Measurements from ENCODE around the gene DCLK3.

DCLK3 gene

DNA sequence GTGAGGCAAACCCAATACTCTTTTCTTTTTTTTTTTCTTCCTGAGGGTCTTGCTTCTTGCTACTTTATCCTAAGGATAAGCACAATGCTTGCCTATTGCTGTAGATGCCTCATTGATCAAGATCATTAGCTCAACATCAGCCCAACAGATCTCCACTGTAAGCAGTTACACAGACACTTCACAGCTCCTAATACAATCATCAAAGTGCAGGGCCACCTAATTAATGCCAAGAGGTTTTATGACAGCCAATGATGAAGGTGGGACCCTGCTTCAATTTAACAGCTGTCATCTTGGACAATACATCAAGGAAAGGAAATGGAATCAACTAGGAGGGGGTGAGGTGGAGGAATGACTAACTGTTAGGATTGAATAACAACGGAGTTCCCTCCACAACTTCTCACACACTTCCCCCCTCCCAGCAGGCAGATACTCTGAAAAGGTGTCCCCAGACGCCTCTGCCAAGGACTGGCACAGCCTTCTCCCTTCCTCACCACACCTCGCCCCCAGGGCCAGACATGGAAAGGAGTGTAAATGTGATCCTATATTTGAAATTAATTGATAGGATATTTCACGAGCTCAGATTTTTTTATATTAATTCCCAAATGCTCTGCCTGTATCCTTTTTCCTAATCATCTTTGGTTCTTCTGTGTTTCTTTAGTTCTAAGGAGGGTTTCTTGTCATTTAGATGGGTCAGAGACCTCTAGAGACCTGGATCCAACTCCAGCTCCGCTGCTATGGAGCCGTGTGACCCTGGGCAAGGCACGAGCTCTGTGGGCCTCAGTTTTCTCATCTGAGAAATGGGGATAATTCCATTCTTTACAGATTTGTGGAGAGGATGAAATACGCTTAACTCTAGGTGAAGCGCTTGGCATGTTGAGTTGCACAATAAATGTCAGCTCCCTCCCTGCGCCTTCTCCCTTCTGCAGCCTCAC is 1.2 kb downstream of the DCLK3 start:
- DNase-seq = no peak

- DNase-seq = no peak
These were observed 2.6 kb downstream of the DCLK3 start for GRCh38 chr3:36761779-36762178.

DNA sequence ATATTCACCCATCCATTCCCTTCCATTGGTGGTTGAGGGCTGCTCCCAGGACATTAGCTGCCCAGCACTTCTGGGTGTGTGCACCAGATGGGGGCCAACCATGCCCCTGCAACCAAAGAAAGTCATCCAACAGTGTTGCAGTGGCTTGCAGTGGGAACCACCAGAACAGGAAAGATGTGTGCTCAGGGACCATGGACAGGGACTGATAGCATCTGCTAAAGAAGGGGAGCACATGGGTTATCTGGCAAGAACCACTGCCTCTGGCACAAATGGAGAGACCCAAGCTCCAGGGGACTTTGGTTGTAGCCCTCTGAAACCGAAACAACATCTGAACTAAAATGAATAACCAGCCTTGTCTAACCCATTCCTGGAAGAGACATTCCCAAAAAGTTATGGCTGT is 8.1 kb downstream of the DCLK3 start:
- no peak for DNase-seq

DNA sequence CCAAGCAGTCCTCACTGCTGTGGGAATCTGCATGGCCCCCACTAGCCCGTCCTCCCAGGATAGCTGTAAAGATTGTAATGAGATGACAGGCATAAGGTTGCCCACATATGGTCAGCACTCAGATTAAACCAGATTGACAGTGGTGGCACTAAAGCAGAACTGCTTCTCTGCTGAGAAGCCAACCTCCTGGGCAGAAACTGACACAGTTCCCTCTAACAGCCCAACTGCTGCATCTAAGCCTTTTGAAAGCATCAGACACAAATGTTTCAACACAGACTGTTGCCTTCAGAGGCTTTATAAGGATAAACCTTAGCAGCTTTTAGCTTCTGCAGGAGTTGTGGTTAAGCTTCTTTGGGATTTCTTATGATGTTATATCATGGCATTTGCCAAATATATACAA is 13.0 kb downstream of the DCLK3 start:
- no peak for DNase-seq

DNA sequence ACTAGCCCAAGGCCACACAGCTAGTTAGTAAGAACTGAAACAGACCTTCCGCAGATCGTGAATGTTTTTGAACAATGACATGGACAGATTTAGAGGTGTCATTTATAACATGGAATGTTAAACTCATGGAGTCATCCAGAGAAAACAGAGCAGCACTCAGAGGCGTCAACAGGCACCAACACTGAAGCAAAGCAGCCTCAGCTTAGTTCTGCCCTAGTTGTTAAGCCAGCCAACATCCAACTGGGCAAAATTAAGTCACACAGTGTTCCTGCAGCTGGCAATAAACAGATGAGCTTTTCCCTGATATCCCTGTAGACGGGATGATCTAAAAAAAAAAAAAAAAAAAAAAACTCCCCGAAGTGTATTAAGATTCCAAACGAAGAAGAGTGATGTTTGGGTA is 13.6 kb downstream of the DCLK3 start:
- DNase-seq = no peak

DNA sequence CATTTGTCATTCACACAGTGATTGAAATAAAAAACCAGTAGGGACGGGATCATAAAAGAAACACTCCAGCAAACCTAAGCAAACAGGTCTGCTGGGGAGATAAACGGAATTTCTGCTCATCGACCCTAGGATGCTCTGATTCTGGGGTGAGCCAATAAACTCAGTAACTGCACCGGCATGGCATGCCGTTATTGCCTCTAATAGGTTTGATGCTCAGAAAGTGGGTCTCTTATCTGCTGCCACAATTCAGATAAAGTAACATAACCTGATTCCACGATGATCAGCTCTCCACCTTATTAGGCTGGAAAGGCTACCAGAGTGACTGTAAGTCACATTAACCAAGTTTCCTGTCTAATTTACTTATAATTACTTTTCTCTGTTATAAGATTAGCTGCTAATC is 19.6 kb downstream of the DCLK3 start:
- DNase-seq = no peak

GRCh38 chr3:36743826-36744225 is 20.5 kb downstream of the DCLK3 start:
- DNase-seq = no peak

GRCh38 chr3:36741285-36741684 is 23.1 kb downstream of the DCLK3 start:
- DNase-seq = no peak

- no peak for DNase-seq
These were observed 23.6 kb downstream of the DCLK3 start for GRCh38 chr3:36740787-36741186.

DNA sequence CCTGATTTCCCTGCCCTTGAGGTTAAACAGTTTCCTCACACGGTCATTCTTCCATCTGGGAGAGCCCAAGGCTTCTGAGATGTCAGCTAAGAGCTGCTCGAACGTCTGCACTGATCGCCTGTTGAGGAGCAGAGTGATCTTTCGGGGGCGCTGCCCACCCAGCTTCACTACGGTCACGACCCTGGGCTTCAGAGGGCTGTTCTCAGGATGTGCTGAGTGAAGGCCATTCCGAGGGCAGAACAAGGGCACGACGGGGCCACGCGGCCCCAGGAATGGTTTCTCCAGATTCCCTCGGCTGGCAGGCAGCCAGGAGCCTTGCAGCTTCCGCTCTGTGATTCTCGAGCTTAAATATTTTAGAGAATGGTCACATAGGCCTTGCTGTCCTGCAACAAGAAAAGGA is 25.7 kb downstream of the DCLK3 start:
- no peak for DNase-seq

GRCh38 chr3:36736301-36736700 is 28.1 kb downstream of the DCLK3 start:
- DNase-seq = no peak

DNA sequence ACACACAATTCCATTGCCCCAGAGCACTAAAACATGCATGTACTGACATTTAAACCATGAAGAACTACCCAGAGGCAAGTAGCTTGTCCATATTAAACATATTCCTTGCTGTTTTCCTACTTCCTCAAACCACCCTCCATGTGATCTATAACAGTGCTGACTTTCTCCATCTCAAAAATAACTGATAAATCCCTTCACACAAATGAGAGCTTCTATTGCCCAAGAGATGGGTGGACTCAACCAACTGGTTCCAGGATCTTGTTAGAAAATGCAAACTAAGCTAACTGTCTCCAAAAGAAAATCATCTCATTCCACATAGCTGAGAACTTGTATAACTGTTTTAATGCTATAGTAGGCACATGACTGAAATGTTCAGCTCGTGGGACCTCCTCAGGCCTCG is 29.6 kb downstream of the DCLK3 start:
- DNase-seq = no peak

- DNase-seq = no peak
These were observed 30.6 kb downstream of the DCLK3 start for GRCh38 chr3:36733723-36734122.

DNA sequence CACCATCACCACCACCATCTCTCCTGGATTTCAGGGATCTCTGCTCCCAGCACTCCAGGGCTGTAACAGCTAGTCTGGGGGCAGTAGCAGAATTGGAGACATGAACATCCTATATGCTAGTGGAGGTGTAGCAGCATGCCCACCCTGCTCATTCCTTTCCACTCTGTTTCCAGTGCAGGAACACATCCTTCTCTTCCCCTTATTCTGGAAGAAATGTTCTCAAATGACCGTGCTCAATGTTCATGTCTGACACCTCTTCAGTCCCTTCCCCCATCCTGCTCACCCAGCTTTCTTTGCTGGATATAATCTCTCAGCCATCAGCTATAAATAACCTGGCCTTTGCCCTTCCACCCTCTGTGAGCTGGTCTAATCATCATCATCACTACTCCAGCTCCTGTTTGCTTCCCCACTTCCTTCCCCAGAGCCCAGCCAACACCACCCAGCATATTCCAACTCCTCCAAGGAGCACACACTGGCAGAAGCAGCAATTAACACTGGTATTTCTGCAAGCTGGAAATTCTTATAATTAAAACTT is 31.1 kb downstream of the DCLK3 start:
- no peak for DNase-seq

GRCh38 chr3:36730966-36731365 is 33.4 kb downstream of the DCLK3 start:
- no peak for DNase-seq

DNA sequence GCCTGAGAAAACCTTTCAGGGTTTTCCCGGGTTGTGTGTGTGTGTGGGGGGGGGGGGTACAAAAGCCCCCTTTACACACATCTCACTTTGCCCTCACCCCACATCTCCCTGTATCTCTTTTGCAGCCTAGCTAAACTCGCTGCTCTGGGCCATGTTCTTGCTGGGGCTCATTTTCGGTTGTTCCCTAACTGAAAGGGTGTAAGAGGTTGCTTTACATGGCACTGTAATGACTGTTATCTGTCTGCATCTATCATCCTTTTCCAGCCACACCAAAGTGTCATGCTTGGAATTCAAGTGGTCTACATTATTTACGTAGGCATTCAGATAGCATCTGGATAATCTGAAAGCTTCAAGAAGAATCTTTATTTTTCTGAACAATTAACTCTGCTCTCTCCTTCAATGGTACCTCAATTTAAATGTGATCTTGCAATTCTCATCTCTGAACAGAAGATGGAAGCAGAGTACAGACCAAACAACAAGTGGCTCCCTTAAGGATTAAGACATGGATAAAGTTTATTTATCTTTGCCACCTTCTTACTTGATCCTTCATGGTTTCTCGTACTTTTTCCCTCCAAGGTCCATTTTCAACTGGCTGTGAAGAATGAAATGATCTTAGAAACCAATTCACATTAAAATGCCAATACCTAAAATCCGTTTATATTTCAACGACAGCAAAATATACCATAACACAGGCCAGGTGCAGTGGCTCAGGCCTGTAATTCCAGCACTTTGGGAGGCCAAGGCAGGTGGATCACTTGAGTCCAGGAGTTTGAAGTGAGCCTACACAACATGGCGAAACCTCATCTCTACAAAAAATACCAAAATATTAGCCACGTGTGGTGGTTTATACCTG is 34.9 kb downstream of the DCLK3 start:
- no peak for DNase-seq

DNA sequence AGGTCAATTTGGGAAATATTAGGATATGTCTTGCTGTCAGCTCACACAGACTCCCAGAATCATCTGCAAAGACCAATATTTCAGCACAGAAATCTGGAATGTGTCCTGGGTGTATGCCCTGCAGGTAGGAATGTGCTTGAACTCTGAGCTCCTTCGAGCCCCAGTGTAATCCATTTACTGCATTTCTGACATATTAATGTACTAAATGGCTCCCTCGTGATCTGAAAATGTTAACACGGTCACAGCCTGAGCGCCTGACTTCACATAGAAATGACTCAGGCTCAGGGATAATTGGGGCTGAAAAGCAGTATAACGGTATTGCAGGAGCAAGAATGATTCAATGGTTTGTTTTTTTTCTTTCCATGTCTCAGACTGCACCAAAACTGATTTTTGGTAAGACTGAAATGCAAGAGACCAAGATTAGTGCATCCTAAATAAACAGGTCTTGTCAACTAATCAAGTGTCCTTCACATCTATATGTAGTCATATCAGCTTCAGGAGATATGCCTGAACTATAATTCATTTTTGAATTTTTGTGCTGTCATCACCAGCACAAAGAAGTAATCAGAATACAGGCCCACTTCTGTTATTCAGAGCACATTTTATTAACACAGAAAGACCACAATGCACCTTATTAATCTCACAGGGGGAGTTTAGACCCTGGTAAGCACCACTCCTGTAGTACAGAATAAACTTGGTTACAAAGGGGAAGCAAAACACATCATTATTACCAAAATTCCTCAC is 49.8 kb downstream of the DCLK3 start:
- no peak for DNase-seq

DNA sequence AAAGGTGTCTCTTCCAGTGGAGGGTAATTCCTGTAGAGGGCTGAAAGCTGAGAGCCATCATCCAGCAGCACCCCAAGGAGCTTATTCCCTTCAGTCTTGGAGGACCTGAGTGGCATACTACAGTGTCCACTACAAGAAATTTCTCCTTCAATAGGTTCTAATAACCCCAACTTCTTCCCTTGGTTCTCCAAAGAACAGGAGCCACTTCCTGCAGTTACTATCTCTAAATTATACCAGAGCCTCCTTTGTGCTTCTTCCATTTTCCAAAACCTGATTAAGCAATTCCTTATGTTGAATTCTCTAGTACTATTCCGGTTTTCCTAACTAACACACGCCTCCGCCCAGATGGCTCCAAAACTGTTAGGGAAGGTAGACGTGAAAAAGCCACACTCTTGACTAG is 50.4 kb downstream of the DCLK3 start:
- no peak for DNase-seq

DNA sequence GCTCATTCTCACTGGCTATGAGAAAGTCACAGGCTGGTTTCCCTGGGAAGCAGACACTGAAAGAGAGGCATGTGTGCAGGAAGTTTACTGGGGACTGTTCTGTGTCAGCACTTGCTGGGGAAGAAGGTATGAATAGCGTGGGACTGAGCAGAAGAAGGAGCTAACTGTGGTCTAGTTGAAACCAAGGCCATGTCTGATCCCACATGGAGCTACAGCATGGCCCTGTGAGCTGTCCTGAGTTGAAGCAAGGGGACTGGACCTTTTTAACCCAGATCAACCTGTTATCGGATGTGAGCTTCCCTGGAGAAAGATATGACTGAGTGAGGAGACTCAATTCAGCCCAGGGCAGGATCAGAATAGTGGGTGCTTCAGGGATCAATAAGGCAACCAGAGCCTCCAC is 53.7 kb downstream of the DCLK3 start:
- no peak for DNase-seq

- no peak for DNase-seq
These were observed 54.5 kb downstream of the DCLK3 start for GRCh38 chr3:36709826-36710365.

- DNase-seq = no peak
These were observed 55.1 kb downstream of the DCLK3 start for GRCh38 chr3:36709281-36709680.

- DNase-seq = peak; percentile 4
These were observed 56.5 kb downstream of the DCLK3 start for GRCh38 chr3:36707623-36708409.
